ENCODE results near the gene ANAPC2.
A peak's percentile ranks its signal among the peaks of the same experiment; 100 is the strongest.

Gene ANAPC2

DNA sequence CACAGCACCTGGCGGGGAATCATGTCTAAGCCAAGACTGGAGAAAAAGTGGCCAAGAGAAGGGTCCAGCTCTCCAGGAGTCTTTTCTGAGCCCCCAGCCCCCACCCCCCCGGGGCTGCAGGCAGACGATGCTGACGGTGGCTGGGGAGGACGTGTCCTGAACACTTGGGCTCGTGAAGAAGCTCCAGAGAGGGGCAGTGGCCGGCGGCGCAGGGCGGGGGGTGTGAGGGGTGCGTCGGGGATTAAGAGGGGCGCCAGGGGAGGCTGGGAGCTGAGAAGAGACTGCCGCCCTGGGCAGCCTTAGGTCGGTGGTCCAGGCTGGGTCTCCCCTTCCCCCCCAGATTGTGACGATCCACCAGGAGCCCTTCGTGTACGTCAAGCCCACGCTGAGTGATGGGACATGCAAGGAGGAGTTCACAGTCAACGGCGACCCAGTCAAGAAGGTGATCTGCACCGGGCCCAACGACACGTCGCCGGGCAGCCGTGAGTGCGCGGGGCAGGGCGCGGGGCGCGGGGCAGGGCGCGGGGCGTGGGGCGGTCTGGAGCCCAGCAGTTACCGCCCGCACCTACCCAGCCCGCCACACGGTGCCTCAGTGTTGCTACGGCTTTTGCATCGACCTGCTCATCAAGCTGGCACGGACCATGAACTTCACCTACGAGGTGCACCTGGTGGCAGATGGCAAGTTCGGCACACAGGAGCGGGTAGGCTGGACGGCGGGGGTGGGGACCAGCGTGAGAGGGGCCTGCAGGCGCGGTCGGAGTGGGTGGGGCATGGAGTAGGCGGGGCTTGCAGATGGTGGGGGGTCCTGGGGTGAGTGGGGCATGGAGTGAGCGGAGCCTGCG is 27.4 kb downstream of the ANAPC2 start:
- no peak for DNase-seq

DNA sequence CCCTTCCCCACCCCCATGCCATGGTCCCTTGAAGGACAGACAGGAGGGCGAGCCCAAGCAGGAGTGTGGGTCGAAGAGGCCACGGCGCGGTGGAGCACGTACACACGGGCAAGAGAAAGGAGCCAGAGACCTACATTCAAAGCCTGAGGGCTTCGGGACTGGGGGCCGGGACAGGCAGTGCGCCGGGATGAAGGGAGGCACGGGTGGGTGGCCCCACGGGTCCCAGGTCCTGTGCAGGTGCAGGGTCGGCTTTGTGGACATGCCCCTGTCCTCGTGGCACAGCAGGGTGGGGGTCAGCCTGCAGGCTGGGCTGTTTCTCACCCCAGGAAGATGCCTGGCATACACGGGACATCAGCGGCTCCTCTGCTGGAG is 28.3 kb downstream of the ANAPC2 start:
- DNase-seq: no peak

DNA sequence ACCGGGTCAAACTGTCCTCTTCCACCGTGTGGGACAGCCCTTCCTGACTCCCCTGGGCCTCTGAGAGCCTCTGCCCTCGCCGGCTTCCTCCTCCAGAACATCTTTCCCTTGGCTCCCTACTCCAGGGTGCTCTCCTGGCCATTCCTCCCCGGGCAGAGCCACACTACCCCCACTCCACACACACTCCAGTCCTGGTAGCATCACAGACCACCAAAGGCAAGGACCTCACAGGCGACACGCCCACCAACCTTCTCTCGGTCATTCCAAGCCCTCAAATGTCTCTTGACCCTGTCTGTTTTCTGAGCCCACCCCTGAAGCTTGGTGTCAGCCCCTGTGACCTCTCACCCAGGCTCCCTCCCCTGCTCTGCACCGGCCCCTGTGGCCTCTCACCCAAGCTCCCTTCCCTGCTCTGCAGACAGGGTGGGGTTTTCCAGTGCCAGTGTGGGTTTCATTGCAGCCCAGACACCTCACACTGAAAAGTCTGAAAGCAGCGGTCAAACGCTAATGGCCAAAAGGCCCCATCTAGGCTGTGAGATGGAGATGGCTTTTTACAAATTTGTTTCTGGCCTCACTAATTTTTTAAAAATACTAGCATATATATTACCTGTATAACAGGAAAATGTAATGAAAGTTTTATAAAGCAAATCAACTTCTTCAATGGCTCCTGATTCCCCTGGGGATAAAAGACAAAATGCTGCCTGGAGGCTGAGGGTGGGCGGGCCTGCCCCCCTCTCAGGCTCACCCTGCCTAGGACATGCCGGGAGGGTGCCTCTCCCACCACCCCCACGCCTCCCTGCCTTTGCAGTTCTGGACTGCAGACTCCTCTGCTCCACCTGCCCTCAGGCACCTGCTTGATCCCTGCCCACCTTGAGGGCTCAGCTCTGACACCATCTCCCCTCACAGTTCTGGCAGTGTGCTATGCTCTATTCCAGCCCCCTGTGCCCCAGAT is 29.0 kb downstream of the ANAPC2 start:
- no peak for DNase-seq

DNA sequence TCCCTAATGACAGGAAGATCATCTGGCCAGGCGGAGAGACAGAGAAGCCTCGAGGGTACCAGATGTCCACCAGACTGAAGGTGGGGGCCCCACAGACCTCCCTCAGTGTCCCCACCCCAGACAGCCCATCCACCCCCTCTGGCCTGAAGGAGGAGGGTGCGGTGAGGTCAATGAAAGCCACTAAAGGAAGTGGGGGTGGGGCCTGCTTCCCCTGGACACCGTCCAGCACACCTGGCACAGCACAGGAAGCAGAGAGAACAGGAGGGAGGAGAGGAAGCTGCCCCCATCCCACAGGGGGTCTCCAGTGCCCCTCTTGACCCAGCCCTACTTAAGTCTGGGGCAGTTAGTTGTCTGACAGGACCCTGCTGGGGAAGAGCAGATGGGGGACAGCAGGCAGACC is 29.7 kb downstream of the ANAPC2 start:
- no peak for DNase-seq

DNA sequence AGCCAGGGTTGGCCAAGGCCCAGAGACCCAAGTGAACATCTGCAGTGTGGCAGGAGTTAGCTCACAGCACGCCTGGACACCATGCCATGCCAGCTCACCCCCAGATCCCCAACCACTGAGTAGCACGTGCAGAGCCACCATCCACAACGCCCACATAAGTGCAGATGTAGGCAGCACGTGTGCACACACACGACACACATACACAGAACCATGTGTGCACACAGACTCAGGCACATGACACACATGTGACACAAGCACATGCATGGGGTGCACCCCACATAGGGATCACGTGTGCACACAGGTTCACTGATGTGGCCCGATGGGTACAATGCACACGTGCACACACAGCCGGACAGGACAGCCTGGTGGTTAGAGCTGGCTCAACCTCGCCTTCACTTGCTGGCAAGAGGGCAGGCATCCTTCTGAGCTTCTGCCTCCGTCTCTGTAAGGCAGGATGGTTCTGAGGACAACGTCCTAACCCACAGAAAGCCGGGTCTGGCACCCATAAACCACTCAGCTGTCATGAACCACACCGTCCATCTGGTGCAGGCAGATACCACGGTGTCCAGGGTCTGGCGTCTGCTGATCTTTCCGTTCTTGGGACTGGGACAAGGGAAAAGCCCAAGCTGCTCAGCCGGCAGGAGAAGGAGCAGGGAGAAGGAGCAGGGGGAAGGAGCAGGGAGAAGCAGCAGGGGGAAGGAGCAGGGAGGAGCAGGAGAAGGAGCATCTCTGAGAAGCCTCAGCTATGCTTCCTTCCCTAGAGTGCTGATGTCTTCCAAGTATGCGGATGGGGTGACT is 30.5 kb downstream of the ANAPC2 start:
- no peak for DNase-seq

DNA sequence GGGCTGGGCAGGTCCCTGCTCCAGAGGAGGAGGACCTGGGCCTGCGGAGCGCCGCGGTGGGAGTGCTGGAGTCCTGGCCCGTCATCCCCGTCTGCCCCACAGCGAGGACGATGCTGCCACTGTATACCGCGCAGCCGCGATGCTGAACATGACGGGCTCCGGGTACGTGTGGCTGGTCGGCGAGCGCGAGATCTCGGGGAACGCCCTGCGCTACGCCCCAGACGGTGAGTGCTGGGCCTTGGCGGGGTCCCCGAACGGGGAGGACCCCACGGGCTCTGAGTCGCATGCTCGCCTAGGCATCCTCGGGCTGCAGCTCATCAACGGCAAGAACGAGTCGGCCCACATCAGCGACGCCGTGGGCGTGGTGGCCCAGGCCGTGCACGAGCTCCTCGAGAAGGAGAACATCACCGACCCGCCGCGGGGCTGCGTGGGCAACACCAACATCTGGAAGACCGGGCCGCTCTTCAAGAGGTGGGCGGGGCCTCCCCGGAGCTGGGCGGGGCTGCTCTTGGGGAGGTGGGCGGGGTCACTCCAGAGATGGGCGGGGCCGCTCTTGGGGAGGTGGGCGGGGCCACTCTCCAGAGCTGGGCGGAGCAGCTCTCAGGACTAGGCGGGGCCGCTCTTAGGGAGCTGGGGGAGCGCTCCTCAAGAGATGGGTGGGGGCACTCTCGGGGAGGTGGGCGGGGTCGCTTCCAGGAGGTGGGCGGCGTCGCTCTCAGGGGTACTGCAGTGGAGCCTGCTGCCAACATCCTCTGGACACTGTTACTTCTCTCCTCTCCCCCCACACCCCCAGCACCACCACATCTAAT is 31.6 kb downstream of the ANAPC2 start:
- DNase-seq: no peak

DNA sequence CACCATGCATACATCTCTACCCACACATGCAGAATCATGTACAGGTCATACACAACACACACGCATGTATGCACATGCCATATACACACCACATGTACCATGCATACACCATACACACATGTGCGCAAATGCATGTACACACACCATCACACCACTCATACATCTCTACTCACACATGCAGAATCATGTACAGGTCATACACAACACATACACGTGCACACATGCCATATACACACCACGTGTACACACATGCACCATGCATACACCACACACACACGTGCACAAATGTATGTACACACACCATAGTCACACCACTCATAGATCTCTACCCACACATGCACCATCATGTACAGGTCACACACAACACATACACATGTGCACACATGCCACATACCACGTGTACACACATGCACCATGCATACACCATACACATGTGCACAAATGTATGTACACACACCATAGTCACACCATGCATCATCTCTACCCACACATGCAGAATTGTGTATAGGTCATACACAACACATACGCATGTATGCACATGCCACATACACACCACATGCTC is 35.4 kb downstream of the ANAPC2 start:
- DNase-seq: no peak

DNA sequence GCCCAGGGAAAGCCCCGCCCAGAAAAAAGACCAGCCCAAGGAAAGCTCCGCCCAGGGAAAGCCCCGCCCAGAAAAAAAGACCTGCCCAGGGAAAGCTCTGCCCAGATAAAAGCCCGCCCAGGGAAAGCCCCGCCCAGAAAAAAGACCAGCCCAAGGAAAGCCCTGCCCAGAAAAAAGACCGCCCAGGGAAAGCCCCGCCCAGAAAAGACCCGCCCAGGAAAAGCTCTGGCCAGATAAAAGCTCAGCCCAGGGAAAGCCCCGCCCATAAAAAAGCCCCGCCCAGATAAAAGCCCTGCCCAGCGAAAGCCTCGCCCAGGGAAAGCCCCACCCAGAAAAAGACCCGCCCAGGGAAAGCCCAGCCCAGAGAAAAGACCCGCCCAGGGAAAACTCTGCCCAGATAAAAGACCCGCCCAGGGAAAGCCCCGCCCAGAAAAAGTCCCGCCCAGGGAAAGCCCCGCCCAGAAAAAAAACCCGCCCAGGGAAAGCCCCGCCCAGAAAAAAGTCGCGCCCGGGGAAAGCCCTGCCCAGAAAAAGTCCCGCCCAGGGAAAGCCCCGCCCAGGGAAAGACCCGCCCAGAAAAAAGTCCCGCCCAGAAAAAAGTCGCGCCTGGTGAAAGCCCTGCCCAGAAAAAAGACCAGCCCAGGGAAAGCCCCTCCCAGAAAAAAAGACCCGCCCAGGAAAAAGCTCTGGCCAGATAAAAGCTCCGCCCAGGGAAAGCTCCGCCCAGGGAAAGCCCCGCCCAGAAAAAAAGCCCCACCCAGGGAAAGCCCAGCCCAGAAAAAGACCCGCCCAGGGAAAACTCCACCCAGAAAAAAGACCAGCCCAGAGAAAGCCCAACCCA is 37.5 kb downstream of the ANAPC2 start:
- DNase-seq: peak; percentile 32

DNA sequence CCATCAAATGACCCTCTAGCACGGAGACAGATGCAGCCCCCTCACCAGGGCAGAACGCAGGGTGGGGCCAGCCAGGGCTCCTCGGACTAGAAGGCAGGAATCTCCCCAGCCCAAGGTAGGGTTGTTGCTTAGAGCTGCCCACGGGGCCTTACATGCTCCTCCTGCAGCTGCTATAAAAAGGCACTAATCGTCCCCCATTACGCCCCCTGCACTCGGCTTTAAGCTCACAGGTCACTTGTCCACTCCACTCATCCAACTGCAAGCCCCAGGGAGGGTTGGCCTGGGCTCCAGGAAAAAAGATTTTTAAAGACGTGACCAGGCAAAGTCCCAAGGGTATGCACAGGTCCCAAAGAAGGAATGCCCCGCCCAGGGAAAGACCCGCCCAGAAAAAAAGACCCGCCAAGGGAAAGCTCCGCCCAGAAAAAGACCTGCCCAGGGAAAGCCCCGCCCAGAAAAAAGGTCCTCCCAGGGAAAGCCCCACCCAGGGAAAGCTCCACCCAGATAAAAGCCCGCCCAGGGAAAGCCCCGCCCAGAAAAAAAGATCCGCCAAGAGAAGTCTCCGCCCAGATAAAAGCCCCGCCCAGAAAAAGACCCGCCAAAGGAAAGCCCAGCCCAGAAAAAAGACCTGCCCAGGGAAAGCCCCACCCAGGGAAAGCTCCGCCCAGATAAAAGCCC is 38.3 kb downstream of the ANAPC2 start:
- peak; percentile 21 for DNase-seq

DNA sequence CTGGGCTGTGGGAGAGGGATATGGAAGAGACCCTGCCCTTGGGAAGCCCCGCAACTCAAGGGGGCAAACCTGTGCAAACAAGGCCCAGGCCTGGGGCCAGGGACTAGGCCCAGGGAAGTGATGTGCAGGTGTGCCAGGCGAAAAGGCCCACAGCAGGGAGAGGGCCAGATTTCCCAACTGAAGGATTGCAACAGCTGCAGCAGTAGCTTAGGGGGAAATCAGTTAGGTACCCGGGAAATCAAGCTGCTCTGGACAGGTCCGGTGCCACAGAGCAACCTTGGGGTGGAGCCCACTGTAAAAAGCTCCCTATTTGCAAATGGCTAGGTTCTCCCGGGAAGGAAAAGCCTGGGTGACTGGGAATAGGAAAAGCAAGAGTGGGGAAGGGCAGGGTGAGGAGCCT is 39.0 kb downstream of the ANAPC2 start:
- DNase-seq: no peak

DNA sequence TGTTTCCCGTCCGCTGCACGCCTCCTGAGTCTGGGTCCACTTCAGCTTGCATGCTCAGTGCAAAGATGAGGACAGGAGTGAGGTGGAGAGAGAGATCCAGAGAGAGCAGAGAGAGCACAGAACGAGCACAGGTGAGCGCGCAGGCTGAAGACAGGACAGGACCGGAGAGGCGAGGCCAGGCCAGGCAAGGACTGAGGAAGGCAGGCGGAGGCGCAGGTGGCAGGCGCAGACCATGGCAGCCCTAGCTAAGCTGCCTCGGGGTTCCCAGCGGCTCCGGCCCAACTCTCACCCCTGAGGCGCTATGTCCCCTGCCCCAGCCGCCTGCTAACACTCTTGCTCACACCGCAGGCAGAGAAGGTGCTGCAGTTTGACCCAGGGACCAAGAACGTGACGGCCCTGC is 39.7 kb downstream of the ANAPC2 start:
- no peak for DNase-seq

DNA sequence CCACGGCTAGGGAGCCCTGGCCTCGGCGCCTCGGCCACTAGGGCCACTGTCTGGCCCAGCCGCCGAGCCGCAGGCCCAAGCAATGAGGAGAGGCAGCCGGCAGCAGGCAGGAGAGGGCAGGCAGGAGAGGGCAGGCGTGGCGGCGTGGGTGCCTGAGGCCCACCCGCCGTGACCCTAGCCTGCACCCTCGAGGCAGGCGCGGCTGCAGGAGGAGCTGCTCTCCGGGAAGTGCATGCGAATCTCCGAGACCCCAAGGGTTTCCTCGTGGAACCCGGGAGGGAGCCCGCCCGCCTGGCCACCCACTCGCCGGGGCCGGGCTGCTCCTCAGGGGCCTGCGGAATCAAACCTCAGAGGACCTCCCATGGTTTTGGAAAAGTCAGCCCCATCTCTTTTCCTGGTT is 40.1 kb downstream of the ANAPC2 start:
- no peak for DNase-seq

DNA sequence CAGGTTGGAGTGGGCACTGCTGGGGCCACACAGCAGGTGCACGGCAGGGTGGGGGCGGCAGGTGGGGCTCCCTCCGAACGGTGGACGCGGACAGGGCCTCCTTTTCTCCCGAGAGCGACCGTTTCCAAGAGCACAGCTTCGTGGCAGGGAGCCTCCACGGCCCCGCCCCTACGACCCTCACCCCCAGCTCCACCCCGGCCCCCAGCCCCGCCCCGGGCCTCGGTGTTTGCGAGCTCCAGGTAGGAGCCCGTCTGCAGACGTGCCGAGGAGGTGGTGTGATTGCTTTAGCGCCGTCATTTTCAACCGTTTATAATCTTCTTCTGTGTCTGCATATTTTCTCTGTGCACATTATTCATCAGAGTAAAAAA is 40.6 kb downstream of the ANAPC2 start:
- DNase-seq: no peak

DNA sequence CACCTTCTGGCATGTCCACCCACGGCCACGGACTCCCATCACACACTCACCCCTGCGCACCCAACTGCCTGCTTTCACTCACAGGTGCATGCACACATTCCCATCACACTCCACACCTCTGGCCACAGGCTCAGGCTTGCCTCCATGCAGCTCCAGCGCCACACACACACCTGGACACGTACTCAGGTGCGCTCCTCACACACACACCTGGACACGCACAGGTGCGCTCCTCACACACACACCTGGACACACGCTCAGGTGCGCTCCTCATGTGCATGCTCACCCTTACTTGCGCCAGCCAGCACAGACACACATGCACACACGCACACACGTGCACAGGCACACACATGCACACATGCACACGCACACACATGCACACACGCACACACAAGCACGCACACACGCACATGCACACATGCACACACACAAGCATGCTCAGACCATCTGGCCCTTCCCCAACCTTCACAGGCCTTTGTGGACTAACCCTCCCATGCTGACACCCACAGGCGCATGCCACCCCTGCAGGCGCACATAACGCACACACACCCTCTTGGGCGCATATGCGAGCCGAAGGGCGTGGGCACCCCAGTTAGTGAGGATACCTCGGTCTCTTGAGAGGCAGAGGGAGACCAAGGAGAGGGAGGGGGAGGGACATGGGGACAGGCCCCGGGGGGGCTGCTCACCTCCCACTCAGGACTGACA is 41.1 kb downstream of the ANAPC2 start:
- no peak for DNase-seq

DNA sequence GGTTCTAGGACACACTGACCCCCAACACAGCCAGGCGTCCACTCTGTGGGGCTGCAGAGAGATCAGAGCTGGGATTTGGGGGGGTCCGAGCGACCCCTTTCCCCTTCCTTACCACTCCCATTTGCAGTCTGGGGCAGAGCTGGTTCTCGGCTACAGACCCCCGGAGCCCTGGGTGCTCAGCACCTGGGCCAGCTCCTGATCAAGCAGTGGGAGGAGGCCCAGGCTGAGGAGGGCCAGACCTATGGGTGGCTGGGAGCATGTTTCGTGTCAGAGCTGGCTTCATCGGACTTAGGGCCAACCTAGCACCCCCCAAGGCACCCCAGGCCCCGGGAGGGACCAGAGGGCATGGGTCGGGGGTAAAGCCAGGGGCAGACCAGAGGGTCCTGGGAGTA is 41.8 kb downstream of the ANAPC2 start:
- DNase-seq: no peak

DNA sequence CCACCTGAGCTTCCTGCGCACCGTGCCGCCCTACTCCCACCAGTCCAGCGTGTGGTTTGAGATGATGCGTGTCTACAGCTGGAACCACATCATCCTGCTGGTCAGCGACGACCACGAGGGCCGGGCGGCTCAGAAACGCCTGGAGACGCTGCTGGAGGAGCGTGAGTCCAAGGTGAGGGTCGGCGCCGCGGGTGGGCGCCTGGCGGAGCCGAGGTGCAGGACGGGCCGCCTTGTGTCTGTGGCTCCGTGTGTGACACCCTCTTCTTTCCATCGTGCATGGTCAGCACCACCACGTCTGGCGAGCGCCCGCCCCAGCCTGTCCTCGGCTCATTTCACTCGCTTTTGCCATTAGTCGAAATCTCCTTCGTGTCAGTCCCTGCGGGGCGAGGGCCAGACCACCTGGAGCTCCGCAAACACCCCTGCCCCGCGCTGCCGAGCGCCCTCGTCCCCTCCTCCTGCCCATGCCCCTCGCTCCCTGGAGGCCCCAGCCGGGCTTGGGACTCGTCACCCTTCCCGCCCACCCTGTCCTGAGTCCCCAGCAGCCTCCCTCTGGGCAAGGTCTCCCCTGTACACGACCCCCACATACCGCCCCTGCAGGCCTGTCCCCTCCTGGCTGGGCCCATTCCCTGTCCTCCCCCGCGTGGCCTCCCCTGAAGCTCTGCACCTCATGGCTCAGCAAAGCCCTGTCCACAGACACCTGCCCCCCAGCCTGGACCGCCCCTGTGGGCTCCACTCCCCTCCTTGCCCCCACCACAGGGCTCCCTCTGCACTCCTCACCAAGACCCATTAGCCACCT is 42.4 kb downstream of the ANAPC2 start:
- no peak for DNase-seq

DNA sequence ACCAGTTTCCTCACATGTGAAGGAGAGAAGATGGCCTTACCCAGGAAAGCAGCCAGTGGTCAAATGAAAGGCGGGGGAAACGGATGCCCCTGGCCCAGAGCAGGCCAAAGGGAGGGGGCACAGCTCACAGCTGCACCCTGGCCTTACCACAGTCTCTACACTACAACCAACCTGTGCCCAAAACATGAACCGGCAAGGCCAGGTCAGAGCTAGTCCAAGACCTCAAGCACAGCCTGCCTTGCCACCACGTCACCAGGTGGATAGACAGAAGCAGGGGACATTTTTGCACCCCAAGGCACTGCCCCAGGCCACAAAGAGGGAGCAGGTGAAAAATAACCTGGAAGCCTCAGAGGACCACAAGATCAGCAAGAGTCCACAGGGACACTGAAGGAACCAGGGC is 44.9 kb downstream of the ANAPC2 start:
- no peak for DNase-seq

DNA sequence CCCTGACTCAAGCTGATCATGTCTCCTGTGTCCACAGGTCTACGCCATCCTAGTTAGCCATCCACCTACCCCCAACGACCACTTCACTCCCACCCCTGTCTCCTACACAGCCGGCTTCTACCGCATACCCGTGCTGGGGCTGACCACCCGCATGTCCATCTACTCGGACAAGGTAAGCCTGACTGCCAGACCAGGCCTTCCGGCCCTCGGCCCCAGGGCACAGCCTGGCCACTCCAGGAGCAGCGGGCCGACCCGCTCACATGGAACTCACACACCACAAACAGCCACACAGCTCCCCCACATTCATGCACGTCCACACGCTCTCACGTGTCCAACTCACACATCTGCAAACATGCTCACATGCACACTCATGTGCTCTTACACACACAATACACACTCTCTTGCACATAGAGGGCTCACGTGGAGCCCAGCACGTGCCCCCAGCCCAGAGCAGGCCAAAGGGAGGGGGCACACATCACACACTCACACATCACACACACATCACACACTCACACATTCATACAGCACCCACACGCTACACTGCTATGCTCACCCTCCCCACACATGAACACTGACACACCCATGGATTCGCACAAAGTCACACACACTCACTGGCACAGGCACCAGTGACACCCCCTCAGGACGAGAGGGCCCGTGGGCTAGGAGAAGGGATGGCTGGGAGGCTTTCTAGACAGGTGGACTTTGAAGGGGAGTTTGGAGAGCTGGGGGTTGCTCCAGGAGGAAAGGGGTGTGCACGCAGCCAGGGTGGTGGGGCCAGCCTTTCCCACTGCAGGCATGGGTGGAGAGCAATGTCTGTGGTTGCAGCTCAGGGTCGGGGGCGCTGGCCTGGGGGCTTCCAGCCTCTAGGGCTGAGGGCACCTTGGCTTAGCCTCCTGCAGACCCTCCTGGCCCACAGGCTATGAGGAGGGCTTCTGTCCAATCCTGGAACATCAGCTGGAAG is 46.1 kb downstream of the ANAPC2 start:
- no peak for DNase-seq
